Endometrial microvascular endothelial cells (primary cell): ENCODE data around the gene YAP1. TPM values are rescaled to one million over a fixed set of nuclear protein-coding genes. Genes with fewer than 3 reads are reported as not detected.
"Not testable (repeated sequence)": the region's sequence is repeated elsewhere in the genome, so short reads cannot be mapped to it uniquely, and the experiment has no call there.

Experiments
- in situ Hi-C: cut with HindIII; loops from 2 replicates; pipeline ENCODE4 v1.10.0; 2017; ENCODE audit warnings: low sequenced_read_pairs, low pct_unique_long_range_greater_than_20kb; ENCODE audit errors: inconsistent ontology term
- total RNA-seq: library from RNA; depleted of rRNA; stranded (reverse); fragments of >200 nt; gene quantifications from one replicate; pipeline ENCODE4 v1.2.3, GENCODE V29; 2015; ENCODE audit errors: inconsistent ontology term

The YAP1 gene
- total RNA-seq, 1 donor from 2014 or later, result 3.2 TPM

- in situ Hi-C loops, result no loop called here
Measured at GRCh38 chr11:102254047-102254446, 143.8 kb downstream of the YAP1 start.

GRCh38 chr11:102256251-102256650, 146.0 kb downstream of the YAP1 start:
- in situ Hi-C loops, result no loop called here

- in situ Hi-C loops, result no loop called here
Measured at GRCh38 chr11:102260241-102260640, 150.0 kb downstream of the YAP1 start.

- in situ Hi-C loops, result no loop called here
Measured at GRCh38 chr11:102263379-102264003, 153.2 kb downstream of the YAP1 start.

- in situ Hi-C loops, result not testable (repeated sequence)
Measured at GRCh38 chr11:102264704-102265103, 154.5 kb downstream of the YAP1 start.

- in situ Hi-C loops, result no loop called here
Measured at GRCh38 chr11:102266099-102266498, 155.9 kb downstream of the YAP1 start.

GRCh38 chr11:102267609-102268008, 157.4 kb downstream of the YAP1 start:
- in situ Hi-C loops, result no loop called here

GRCh38 chr11:102268083-102268984, 158.1 kb downstream of the YAP1 start:
- in situ Hi-C loops, result no loop called here

GRCh38 chr11:102268985-102269470, 158.8 kb downstream of the YAP1 start:
- in situ Hi-C loops, result no loop called here

- in situ Hi-C loops, result no loop called here
Measured at GRCh38 chr11:102269927-102270326, 159.7 kb downstream of the YAP1 start.

GRCh38 chr11:102272047-102272824, 162.0 kb downstream of the YAP1 start:
- in situ Hi-C loops, result no loop called here

GRCh38 chr11:102274628-102275027, 164.4 kb downstream of the YAP1 start:
- in situ Hi-C loops, result no loop called here

GRCh38 chr11:102276362-102276761, 166.1 kb downstream of the YAP1 start:
- in situ Hi-C loops, result no loop called here

- in situ Hi-C loops, result no loop called here
Measured at GRCh38 chr11:102276783-102277182, 166.5 kb downstream of the YAP1 start.

- in situ Hi-C loops, result no loop called here
Measured at GRCh38 chr11:102279641-102280170, 169.5 kb downstream of the YAP1 start.

GRCh38 chr11:102280245-102280833, 170.1 kb downstream of the YAP1 start:
- in situ Hi-C loops, result no loop called here
